Gastrocnemius medialis (tissue), 4 donors: ENCODE results near the gene CIROP. TPM values are rescaled to one million over a fixed set of nuclear protein-coding genes. Genes with fewer than 3 reads are reported as not detected.

Source experiments
- ATAC-seq, 2 donors: fragments of 150-250 bp; one replicate each; pipeline ENCODE4 v1.9.1; 2016
- DNase-seq, 2 donors: peaks; one replicate each; pipeline ENCODE4 v3.0.0-alpha.2; 2019
- H3K27ac ChIP-seq, 4 donors: fragments of 200-600 bp; sonication (generic); 1 replicate in 1 of 4; 2 replicates in 3 of 4; pipeline ENCODE4 v1.5.1; 2016 to 2018; ENCODE audit warnings: mild to moderate bottlenecking in 2 of 4, moderate library complexity in 1 of 4
- H3K27me3 ChIP-seq, 3 donors: fragments of 200-600 bp; sonication (generic) in 2 of 3; 1 replicate in 1 of 3; 2 replicates in 2 of 3; pipeline versions ENCODE4 v1.5.1 to v1.6.0; 2016 to 2019; ENCODE audit warnings: mild to moderate bottlenecking in 1 of 3, moderate library complexity in 1 of 3
- H3K36me3 ChIP-seq, 2 donors: fragments of 200-600 bp; sonication (generic) in 1 of 2; one replicate each; pipeline ENCODE4 v1.5.1; 2017 to 2018
- H3K4me1 ChIP-seq, 2 donors: fragments of 200-600 bp; sonication (generic) in 1 of 2; one replicate each; pipeline ENCODE4 v1.5.1; 2016 to 2017; ENCODE audit warnings: mild to moderate bottlenecking in 2 of 2
- H3K4me3 ChIP-seq, 4 donors: fragments of 200-600 bp; sonication (generic) in 3 of 4; 1 replicate in 1 of 4; 2 replicates in 3 of 4; pipeline ENCODE4 v1.5.1; 2016 to 2019; ENCODE audit warnings: mild to moderate bottlenecking in 2 of 4
- H3K9me3 ChIP-seq, 3 donors: fragments of 200-600 bp; sonication (generic) in 2 of 3; 1 replicate in 1 of 3; 2 replicates in 2 of 3; pipeline ENCODE4 v1.5.1; 2016 to 2019
- CTCF ChIP-seq, 5 experiments: fragments of 450-650 bp in 3 of 5; fragments of 200-600 bp in 2 of 5; sonication (generic) in 2 of 5; IDR thresholded peaks in 4 of 5; conservative IDR thresholded peaks in 1 of 5; 1 replicate in 4 of 5; 2 replicates in 1 of 5; pipeline ENCODE4 v1.5.1; 2016 to 2019; ENCODE audit warnings: antibody characterized with exemption in 5 of 5, mild to moderate bottlenecking in 3 of 5, moderate library complexity in 3 of 5
- POLR2A ChIP-seq, 2 donors: fragments of 450-650 bp; IDR thresholded peaks; one replicate each; pipeline ENCODE4 v1.6.1; 2017; ENCODE audit warnings: antibody characterized with exemption in 2 of 2, mild to moderate bottlenecking in 2 of 2, moderate library complexity in 2 of 2
- in situ Hi-C, 4 donors: fragments of 200-750 bp; cut with MboI; loops; one replicate each; pipeline versions ENCODE4 v1.15.0 to v1.8.0; 2017; ENCODE audit warnings: low sequenced_read_pairs in 4 of 4
- intact Hi-C: fragments of 100-400 bp; cut with DNase I; formaldehyde crosslinking; loops from one replicate; pipeline ENCODE4 v1.15.1; 2023; ENCODE audit warnings: low total_unique reads
- total RNA-seq, 4 donors: library from RNA; depleted of rRNA; stranded (reverse); fragments of >200 nt; gene quantifications; one replicate each; pipeline versions ENCODE4 v1.1.0 to v1.2.3, GENCODE V29; 2016

CIROP gene
- total RNA-seq, 4 donors from 2014 or later: not detected

- ATAC-seq (no peak), DNase-seq (no peak)
- Histone ChIP-seq H3K36me3 (peaks cover 3 to 71% of the 10 kb centered on the region in 2 donors), H3K27me3 (no peaks in the 10 kb centered on the region), H3K27ac (no peak overlapping the region), H3K4me3 (no peak overlapping the region), H3K9me3 (no peaks in the 10 kb centered on the region), H3K4me1 (peaks cover 3 to 15% of the 10 kb centered on the region in 2 donors)
- intact Hi-C loops: no loop called here
- in situ Hi-C loops: loop anchor here in 2 of 4 donors (5.0 kb wide), 1 partner anchor 68 kb away; no protein-coding TSS in a partner anchor
- TF ChIP-seq POLR2A (IDR thresholded peaks at IDR 0.05) (no peak), CTCF (IDR thresholded peaks at IDR 0.05 in 4 of 5, conservative IDR thresholded peaks at IDR 0.05 in 1 of 5) (no peak)
Observed at GRCh38 chr14:23060536-23061260, 44.1 kb downstream of the CIROP start.

GRCh38 chr14:23058654-23059504, 45.9 kb downstream of the CIROP start:
- no peak overlapping the region for H3K4me3 ChIP-seq
- ATAC-seq (no peak), DNase-seq (no peak)
- no peaks in the 10 kb centered on the region for H3K9me3 ChIP-seq
- in situ Hi-C loops: no loop called here
- TF ChIP-seq POLR2A (IDR thresholded peaks at IDR 0.05): no peak
- no peak overlapping the region for H3K27ac ChIP-seq
- H3K27me3 ChIP-seq: no peaks in the 10 kb centered on the region
- peaks cover 3 to 15% of the 10 kb centered on the region in 2 donors for H3K4me1 ChIP-seq
- intact Hi-C loops: loop anchor here (1.0 to 5.0 kb wide), 2 partner anchors 73 to 127 kb away; no protein-coding TSS in a partner anchor
- peaks cover 3 to 52% of the 10 kb centered on the region in 2 donors for H3K36me3 ChIP-seq

- Histone ChIP-seq H3K27ac (peak overlapping the region in 3 of 4 donors; percentile 2 to 65 (median 35)), H3K36me3 (peaks cover 2 to 44% of the 10 kb centered on the region in 2 donors), H3K9me3 (no peaks in the 10 kb centered on the region), H3K4me1 (peaks cover 3 to 15% of the 10 kb centered on the region in 2 donors), H3K4me3 (peak overlapping the region; percentile 58 to 98 (median 71)), H3K27me3 (no peaks in the 10 kb centered on the region)
- TF ChIP-seq CTCF (IDR thresholded peaks at IDR 0.05 in 4 of 5, conservative IDR thresholded peaks at IDR 0.05 in 1 of 5) (peak; percentile 90 to 99 (median 96)), POLR2A (IDR thresholded peaks at IDR 0.05) (no peak)
- intact Hi-C loops: loop anchor here (1.0 to 5.0 kb wide), 2 partner anchors 72 to 126 kb away; no protein-coding TSS in a partner anchor
- ATAC-seq (peak; percentile 86 to 89), DNase-seq (peak; percentile 64 to 75)
- in situ Hi-C loops: no loop called here
Observed at GRCh38 chr14:23057757-23058653, 46.8 kb downstream of the CIROP start.

GRCh38 chr14:23056956-23057756, 47.6 kb downstream of the CIROP start, which contains the start of gene CDH24:
TSS of gene CDH24 (minus strand) at chr14:23057520. CDS start at chr14:23055733, 1,787 bp downstream.
- ATAC-seq: peak; percentile 41 to 55
- Histone ChIP-seq H3K36me3 (peaks cover 0 to 35% of the 10 kb centered on the region in 2 donors), H3K4me1 (peaks cover 3 to 11% of the 10 kb centered on the region in 2 donors), H3K27ac (peak within 1 kb of the TSS in 3 of 4 donors; percentile 2 to 65 (median 35)), H3K9me3 (no peaks in the 10 kb centered on the region), H3K4me3 (peak within 1 kb of the TSS; percentile 58 to 98 (median 71)), H3K27me3 (no peaks in the 10 kb centered on the region)
- DNase-seq: peak in 1 of 2 donors; percentile 30
- intact Hi-C loops (loop anchor here (1.0 to 5.0 kb wide), 2 partner anchors 22 to 125 kb away; no protein-coding TSS in a partner anchor), in situ Hi-C loops (no loop called here)
- TF ChIP-seq POLR2A (IDR thresholded peaks at IDR 0.05) (peak in 1 of 2 donors; percentile 24), CTCF (IDR thresholded peaks at IDR 0.05 in 4 of 5, conservative IDR thresholded peaks at IDR 0.05 in 1 of 5) (no peak)
